Left ventricle myocardium inferior (tissue), 1 donor: Measurements from ENCODE around the gene TMEM168. TPM values are rescaled to one million over a fixed set of nuclear protein-coding genes. Genes with fewer than 3 reads are reported as not detected.
"Not testable (repeated sequence)": the region's sequence is repeated elsewhere in the genome, so short reads cannot be mapped to it uniquely, and the experiment has no call there.

Experiments used
- DNase-seq: peaks from one replicate; pipeline ENCODE4 v3.0.0-alpha.2; 2020
- H3K27ac ChIP-seq: fragments of 200-600 bp; replicated peaks from 2 replicates; pipeline ENCODE4 v1.8.0; 2021
- H3K27me3 ChIP-seq: fragments of 200-600 bp; 2 replicates; pipeline ENCODE4 v1.8.0; 2021; ENCODE audit warnings: low read depth
- H3K36me3 ChIP-seq: fragments of 200-600 bp; 2 replicates; pipeline ENCODE4 v1.8.0; 2021
- H3K4me1 ChIP-seq: fragments of 200-600 bp; 2 replicates; pipeline ENCODE4 v1.8.0; 2021
- H3K4me3 ChIP-seq: fragments of 200-600 bp; 2 replicates; pipeline ENCODE4 v1.8.0; 2021; ENCODE audit warnings: mild to moderate bottlenecking, moderate library complexity
- H3K9me3 ChIP-seq: fragments of 200-600 bp; replicated peaks from 2 replicates; pipeline ENCODE4 v1.8.0; 2021
- CTCF ChIP-seq: fragments of 200-600 bp; IDR thresholded peaks from 2 replicates; pipeline ENCODE4 v1.8.0; 2021; ENCODE audit warnings: antibody characterized with exemption, mild to moderate bottlenecking, borderline replicate concordance
- intact Hi-C: fragments of 100-400 bp; cut with micrococcal nuclease; formaldehyde crosslinking; loops from one replicate; pipeline ENCODE4 v1.11.0; 2022
- total RNA-seq: library from RNA; stranded (reverse); fragmentation: NEBNext Ultra II Directional; extraction: Animal tissue kit (Norgen Biotek cat#: 25700); gene quantifications from one replicate; pipeline ENCODE4 v1.2.1, GENCODE V29; 2021
- donor health status: DM: no; HTN: yes; CAD: no; lungs with severe emphysema.

TMEM168 gene
- total RNA-seq, 1 donor from 2014 or later: 13.3 TPM

GRCh38 chr7:112740667-112741066 lies 49.5 kb downstream of the TMEM168 start:
- H3K4me1 ChIP-seq: peaks cover 13% of the 10 kb centered on the region
- no peaks in the 10 kb centered on the region for H3K36me3 ChIP-seq
- no peaks in the 10 kb centered on the region for H3K27me3 ChIP-seq
- intact Hi-C loops: no loop called here
- H3K27ac ChIP-seq: no peak overlapping the region
- no peak for TF ChIP-seq CTCF
- no peak overlapping the region for H3K4me3 ChIP-seq
- DNase-seq: no peak
- H3K9me3 ChIP-seq: peaks cover 28% of the 10 kb centered on the region

GRCh38 chr7:112739436-112740180 lies 50.6 kb downstream of the TMEM168 start:
- DNase-seq: no peak
- Histone ChIP-seq H3K36me3 (no peaks in the 10 kb centered on the region), H3K27ac (no peak overlapping the region), H3K4me3 (no peak overlapping the region), H3K27me3 (no peaks in the 10 kb centered on the region), H3K9me3 (peaks cover 39% of the 10 kb centered on the region), H3K4me1 (peaks cover 5% of the 10 kb centered on the region)
- TF ChIP-seq CTCF: no peak
- intact Hi-C loops: no loop called here

- H3K9me3 ChIP-seq: peaks cover 79% of the 10 kb centered on the region
- no peak for TF ChIP-seq CTCF
- intact Hi-C loops: no loop called here
Measured at GRCh38 chr7:112735261-112735660, 54.9 kb downstream of the TMEM168 start.

GRCh38 chr7:112731324-112731723 lies 58.9 kb downstream of the TMEM168 start:
- intact Hi-C loops: not testable (repeated sequence)

More at GRCh38 chr7:112735261-112735660, 54.9 kb downstream of the TMEM168 start:
- Histone ChIP-seq H3K4me3 (no peak overlapping the region), H3K4me1 (no peaks in the 10 kb centered on the region), H3K27ac (no peak overlapping the region), H3K27me3 (no peaks in the 10 kb centered on the region), H3K36me3 (no peaks in the 10 kb centered on the region)
- no peak for DNase-seq

GRCh38 chr7:112726076-112726475 lies 64.1 kb downstream of the TMEM168 start:
- no peak for DNase-seq
- no peak overlapping the region for H3K4me3 ChIP-seq
- H3K27ac ChIP-seq: no peak overlapping the region
- no peaks in the 10 kb centered on the region for H3K36me3 ChIP-seq
- peaks cover 7% of the 10 kb centered on the region for H3K4me1 ChIP-seq
- H3K9me3 ChIP-seq: peaks cover 46% of the 10 kb centered on the region
- TF ChIP-seq CTCF: no peak
- intact Hi-C loops: no loop called here
- no peaks in the 10 kb centered on the region for H3K27me3 ChIP-seq

More at GRCh38 chr7:112731324-112731723, 58.9 kb downstream of the TMEM168 start:
- not testable (repeated sequence) for H3K4me1 ChIP-seq, DNase-seq, H3K27ac ChIP-seq, H3K4me3 ChIP-seq, H3K27me3 ChIP-seq, H3K36me3 ChIP-seq
- H3K9me3 ChIP-seq: peaks cover 96% of the 10 kb centered on the region

GRCh38 chr7:112723416-112723815 lies 66.8 kb downstream of the TMEM168 start:
- Histone ChIP-seq H3K36me3 (no peaks in the 10 kb centered on the region), H3K9me3 (peaks cover 27% of the 10 kb centered on the region), H3K4me1 (peaks cover 7% of the 10 kb centered on the region), H3K27me3 (no peaks in the 10 kb centered on the region), H3K4me3 (no peak overlapping the region), H3K27ac (no peak overlapping the region)
- no peak for DNase-seq
- intact Hi-C loops: no loop called here
- no peak for TF ChIP-seq CTCF
